Caco-2 (cell line): ENCODE data around the gene ADNP. TPM values are rescaled to one million over a fixed set of nuclear protein-coding genes. Genes with fewer than 3 reads are reported as not detected.

Experiments
- BruUV-seq: library from RNA; stranded (reverse); fragments of 400-500 nt; replicated peaks from 2 replicates; lab custom pipeline; 2021; lab: Mats Ljungman, UMichigan
- CTCF ChIA-PET: fragments of 300-600 bp; sonication (Branson Sonifier 250); formaldehyde crosslinking; loops from one replicate; lab custom pipeline; 2022; ENCODE audit warnings: antibody characterized with exemption; lab: Charles Lee
- POLR2A ChIA-PET: fragments of 300-600 bp; sonication (Branson Sonifier 250); formaldehyde crosslinking; loops from one replicate; lab custom pipeline; 2022; ENCODE audit warnings: antibody characterized with exemption; lab: Charles Lee
- DNase-seq, 2 experiments: peaks; one replicate each; pipeline versions ENCODE4 v3.0.0 to v3.0.0-alpha.2; 2020 to 2022
- H3K27me3 ChIP-seq: replicated peaks from 2 replicates; pipeline ENCODE4 v1.6.0; 2011; ENCODE audit warnings: low read length; ENCODE audit not compliant: control insufficient read depth, insufficient read depth
- H3K36me3 ChIP-seq: 2 replicates; pipeline ENCODE4 v1.5.1; 2011; ENCODE audit warnings: low read length; ENCODE audit not compliant: control insufficient read depth, insufficient read depth
- H3K4me1 ChIP-seq: fragments of 250-450 bp; sonication (Bioruptor Pico); 2 replicates; pipeline ENCODE4 v1.5.1; 2020; ENCODE audit warnings: mild to moderate bottlenecking
- H3K4me3 ChIP-seq: 2 replicates; pipeline ENCODE4 v1.5.1; 2011; ENCODE audit warnings: low read depth, mild to moderate bottlenecking, control low read depth, low read length
- H3K9me3 ChIP-seq: fragments of 250-450 bp; sonication (Bioruptor Pico); 2 replicates; pipeline ENCODE4 v1.5.1; 2020; ENCODE audit warnings: mild to moderate bottlenecking, moderate library complexity
- H3K27ac Mint-ChIP-seq: one replicate; pipeline ENCODE4 v1.8.0; 2022; ENCODE audit warnings: mixed read lengths; ENCODE audit not compliant: unreplicated experiment
- H3K27me3 Mint-ChIP-seq: one replicate; pipeline ENCODE4 v1.8.0; 2022; ENCODE audit warnings: mixed read lengths; ENCODE audit not compliant: insufficient read depth, unreplicated experiment
- H3K36me3 Mint-ChIP-seq: one replicate; pipeline ENCODE4 v1.8.0; 2022; ENCODE audit warnings: mild to moderate bottlenecking, mixed read lengths; ENCODE audit not compliant: insufficient read depth, unreplicated experiment
- H3K4me1 Mint-ChIP-seq: one replicate; pipeline ENCODE4 v1.8.0; 2022; ENCODE audit warnings: low read depth, mixed read lengths; ENCODE audit not compliant: unreplicated experiment
- H3K4me3 Mint-ChIP-seq: one replicate; pipeline ENCODE4 v1.8.0; 2022; ENCODE audit warnings: mild to moderate bottlenecking, moderate library complexity, mixed read lengths; ENCODE audit not compliant: unreplicated experiment
- H3K9me3 Mint-ChIP-seq: one replicate; pipeline ENCODE4 v1.8.0; 2022; ENCODE audit warnings: mixed read lengths; ENCODE audit not compliant: unreplicated experiment
- CTCF ChIP-seq, 2 experiments: fragments of 200-600 bp in 1 of 2; IDR thresholded peaks; 1 replicate in 1 of 2; 2 replicates in 1 of 2; pipeline versions ENCODE4 v1.5.1 to v1.8.0; 2011 to 2022; ENCODE audit warnings: antibody characterized with exemption in 1 of 2, control low read depth in 1 of 2, inconsistent platforms in 1 of 2, low read depth in 1 of 2, low read length in 1 of 2, mild to moderate bottlenecking in 1 of 2, moderate library complexity in 1 of 2; ENCODE audit not compliant: insufficient read depth in 1 of 2, severe bottlenecking in 1 of 2, unreplicated experiment in 1 of 2
- intact Hi-C: fragments of 100-400 bp; cut with micrococcal nuclease; formaldehyde crosslinking; loops from one replicate; pipeline ENCODE4 v1.10.0; 2022; ENCODE audit not compliant: unreplicated experiment
- total RNA-seq: library from RNA; stranded (reverse); gene quantifications from 2 replicates; pipeline ENCODE4 v1.2.3, GENCODE V29; 2022

The ADNP gene
- total RNA-seq, 1 experiment from 2014 or later: 154 TPM

GRCh38 chr20:50933589-50933988 lies 2.4 kb upstream of the ADNP start:
- peaks cover 3% of the 10 kb centered on the region; the same call in 1 of the 2 replicates for H3K36me3 ChIP-seq
- H3K27me3 ChIP-seq: no peaks in the 10 kb centered on the region
- H3K4me3 ChIP-seq: no peak overlapping the region
- no peak for TF ChIP-seq CTCF (IDR thresholded peaks at IDR 0.05; ENCODE audit: insufficient read depth in 1 of 2, low read depth in 1 of 2, low read length in 1 of 2, severe bottlenecking in 1 of 2, unreplicated experiment in 1 of 2)
- ChIA-PET CTCF (interaction anchor here (0.6 to 6.5 kb wide), 5 partner anchors 13 to 202 kb away, joined by 3 to 116 read pairs (median 3); partner anchors contain the start of genes BCAS4 and PARD6B), POLR2A (interaction anchor here (0.6 to 0.8 kb wide), 2 partner anchors 24 to 743 kb away, joined by 3 to 10 read pairs; partner anchors contain the start of genes CEBPB and DPM1)
- intact Hi-C loops: no loop called here
- Mint-ChIP-seq H3K4me3 (no peak overlapping the region), H3K36me3 (peaks cover 95% of the 10 kb centered on the region), H3K9me3 (no peaks in the 10 kb centered on the region), H3K27ac (no peak overlapping the region), H3K27me3 (no peaks in the 10 kb centered on the region), H3K4me1 (peaks cover 26% of the 10 kb centered on the region)
- BruUV-seq: no TSS peak
- DNase-seq: no peak
- H3K9me3 ChIP-seq: no peaks in the 10 kb centered on the region
- peaks cover 38% of the 10 kb centered on the region for H3K4me1 ChIP-seq

GRCh38 chr20:50932691-50933280 lies 1.5 kb upstream of the ADNP start:
- POLR2A ChIA-PET: interaction anchor here (0.7 to 4.2 kb wide), 4 partner anchors 26 to 409 kb away, joined by 3 to 105 read pairs (median 8); partner anchors contain the start of genes DPM1 and MOCS3
- Mint-ChIP-seq H3K9me3 (no peaks in the 10 kb centered on the region), H3K27me3 (no peaks in the 10 kb centered on the region), H3K36me3 (peaks cover 95% of the 10 kb centered on the region), H3K4me1 (peaks cover 34% of the 10 kb centered on the region), H3K4me3 (peak overlapping the region; percentile 90), H3K27ac (peak overlapping the region; percentile 89)
- no peaks in the 10 kb centered on the region for H3K9me3 ChIP-seq
- H3K36me3 ChIP-seq: peaks cover 4% of the 10 kb centered on the region; the same call in 1 of the 2 replicates
- no peak overlapping the region for H3K4me3 ChIP-seq
- CTCF ChIA-PET: interaction anchor here (0.5 to 6.5 kb wide), 6 partner anchors 22 to 441 kb away, joined by 3 to 116 read pairs (median 18); partner anchors contain the start of genes BCAS4, DPM1 and MOCS3
- H3K27me3 ChIP-seq: no peaks in the 10 kb centered on the region
- DNase-seq: no peak
- BruUV-seq: no TSS peak
- intact Hi-C loops: no loop called here
- TF ChIP-seq CTCF (IDR thresholded peaks at IDR 0.05; ENCODE audit: insufficient read depth in 1 of 2, low read depth in 1 of 2, low read length in 1 of 2, severe bottlenecking in 1 of 2, unreplicated experiment in 1 of 2): no peak
- peaks cover 46% of the 10 kb centered on the region for H3K4me1 ChIP-seq

GRCh38 chr20:50932016-50932485 lies 814 bp upstream of the ADNP start:
- Histone ChIP-seq H3K36me3 (peaks cover 6% of the 10 kb centered on the region), H3K27me3 (no peaks in the 10 kb centered on the region), H3K4me3 (peak overlapping the region; percentile 96), H3K9me3 (no peaks in the 10 kb centered on the region), H3K4me1 (peaks cover 46% of the 10 kb centered on the region)
- no peaks in the 10 kb centered on the region for H3K9me3 Mint-ChIP-seq
- H3K4me1 Mint-ChIP-seq: peaks cover 40% of the 10 kb centered on the region
- H3K27me3 Mint-ChIP-seq: no peaks in the 10 kb centered on the region
- BruUV-seq: TSS peak; percentile 88
- peak overlapping the region; percentile 90 for H3K4me3 Mint-ChIP-seq
- H3K27ac Mint-ChIP-seq: peak overlapping the region; percentile 89
- peaks cover 98% of the 10 kb centered on the region for H3K36me3 Mint-ChIP-seq
- no peak for TF ChIP-seq CTCF (IDR thresholded peaks at IDR 0.05; ENCODE audit: insufficient read depth in 1 of 2, low read depth in 1 of 2, low read length in 1 of 2, severe bottlenecking in 1 of 2, unreplicated experiment in 1 of 2)
- no peak for DNase-seq
- CTCF ChIA-PET: interaction anchor here (0.5 to 6.5 kb wide), 16 partner anchors 9 to 735 kb away, joined by 3 to 116 read pairs (median 6); partner anchors contain the start of genes BCAS4, DPM1 and MOCS3
- intact Hi-C loops: no loop called here
- POLR2A ChIA-PET: interaction anchor here (0.7 to 4.2 kb wide), 13 partner anchors 8 to 409 kb away, joined by 3 to 105 read pairs (median 10); partner anchors contain the start of genes BCAS4, DPM1, MOCS3 and PARD6B
